RPMI8226 (cell line): ENCODE results near the gene CHPF.

ENCODE experiments used
- DNase-seq: peaks from one replicate; pipeline ENCODE4 v3.0.0-alpha.2; 2015

The CHPF gene

GRCh38 chr2:219527472-219527871, 16.1 kb downstream of the CHPF start:
- DNase-seq = no peak

- no peak for DNase-seq
Observed at GRCh38 chr2:219527076-219527394, 16.6 kb downstream of the CHPF start.

- no peak for DNase-seq
Observed at GRCh38 chr2:219526320-219527075, 17.1 kb downstream of the CHPF start.

GRCh38 chr2:219525533-219526232, 17.9 kb downstream of the CHPF start:
- no peak for DNase-seq

GRCh38 chr2:219524817-219525216, 18.8 kb downstream of the CHPF start:
- no peak for DNase-seq

GRCh38 chr2:219523031-219523671, 20.5 kb downstream of the CHPF start:
- DNase-seq = no peak

- no peak for DNase-seq
Observed at GRCh38 chr2:219522111-219523030, 21.2 kb downstream of the CHPF start.

- no peak for DNase-seq
Observed at GRCh38 chr2:219521066-219521880, 22.3 kb downstream of the CHPF start.

- DNase-seq = no peak
Observed at GRCh38 chr2:219520079-219520478, 23.5 kb downstream of the CHPF start.

GRCh38 chr2:219519526-219519916, 24.1 kb downstream of the CHPF start:
- no peak for DNase-seq

GRCh38 chr2:219517954-219518778, 25.4 kb downstream of the CHPF start:
- DNase-seq = no peak

- DNase-seq = no peak
Observed at GRCh38 chr2:219516888-219517287, 26.7 kb downstream of the CHPF start.

- no peak for DNase-seq
Observed at GRCh38 chr2:219515874-219516629, 27.6 kb downstream of the CHPF start.

- no peak for DNase-seq
Observed at GRCh38 chr2:219514836-219515235, 28.8 kb downstream of the CHPF start.

- DNase-seq = no peak
Observed at GRCh38 chr2:219514196-219514761, 29.3 kb downstream of the CHPF start, which contains the start of gene ASIC4. Gene ASIC4 (plus strand): TSS chr2:219514482. CDS start chr2:219514725, 243 bp downstream.

- DNase-seq = no peak
Observed at GRCh38 chr2:219513787-219514186, 29.8 kb downstream of the CHPF start.

- no peak for DNase-seq
Observed at GRCh38 chr2:219512524-219513216, 30.9 kb downstream of the CHPF start.

GRCh38 chr2:219511547-219512325, 31.9 kb downstream of the CHPF start:
- DNase-seq = no peak
